ENCODE data around the gene RAB3C.

The RAB3C gene

GRCh38 chr5:58891086-58891970 lies 308.5 kb downstream of the RAB3C start:
- peak; percentile 54 for DNase-seq

- DNase-seq: no peak
Observed at GRCh38 chr5:58891971-58892343, 309.1 kb downstream of the RAB3C start.

- no peak for DNase-seq
Observed at GRCh38 chr5:58893551-58893950, 310.7 kb downstream of the RAB3C start.

- no peak for DNase-seq
Observed at GRCh38 chr5:58898006-58898405, 315.1 kb downstream of the RAB3C start.

GRCh38 chr5:58898538-58898937 lies 315.7 kb downstream of the RAB3C start:
- no peak for DNase-seq

GRCh38 chr5:58901271-58901670 lies 318.4 kb downstream of the RAB3C start:
- DNase-seq: no peak

- no peak for DNase-seq
Observed at GRCh38 chr5:58902305-58902704, 319.4 kb downstream of the RAB3C start.

GRCh38 chr5:58902765-58903164 lies 319.9 kb downstream of the RAB3C start:
- DNase-seq: no peak

- DNase-seq: no peak
Observed at GRCh38 chr5:58904737-58905136, 321.9 kb downstream of the RAB3C start.

GRCh38 chr5:58905944-58906343 lies 323.1 kb downstream of the RAB3C start:
- no peak for DNase-seq

Measured in CD4-positive, alpha-beta T cell treated with Interleukin-4 for 4 hours (primary cell).